HUDEP-2 (cell line): ENCODE results near the gene MKRN1.
"Not testable (repeated sequence)": the region's sequence is repeated elsewhere in the genome, so short reads cannot be mapped to it uniquely, and the experiment has no call there.

ENCODE experiments used
- DNase-seq, 76 experiments: peaks; one replicate each; lab custom pipeline; 2025; ENCODE audit not compliant: unreplicated experiment in 76 of 76; lab: John Stamatoyannopoulos, UW

The MKRN1 gene

DNA sequence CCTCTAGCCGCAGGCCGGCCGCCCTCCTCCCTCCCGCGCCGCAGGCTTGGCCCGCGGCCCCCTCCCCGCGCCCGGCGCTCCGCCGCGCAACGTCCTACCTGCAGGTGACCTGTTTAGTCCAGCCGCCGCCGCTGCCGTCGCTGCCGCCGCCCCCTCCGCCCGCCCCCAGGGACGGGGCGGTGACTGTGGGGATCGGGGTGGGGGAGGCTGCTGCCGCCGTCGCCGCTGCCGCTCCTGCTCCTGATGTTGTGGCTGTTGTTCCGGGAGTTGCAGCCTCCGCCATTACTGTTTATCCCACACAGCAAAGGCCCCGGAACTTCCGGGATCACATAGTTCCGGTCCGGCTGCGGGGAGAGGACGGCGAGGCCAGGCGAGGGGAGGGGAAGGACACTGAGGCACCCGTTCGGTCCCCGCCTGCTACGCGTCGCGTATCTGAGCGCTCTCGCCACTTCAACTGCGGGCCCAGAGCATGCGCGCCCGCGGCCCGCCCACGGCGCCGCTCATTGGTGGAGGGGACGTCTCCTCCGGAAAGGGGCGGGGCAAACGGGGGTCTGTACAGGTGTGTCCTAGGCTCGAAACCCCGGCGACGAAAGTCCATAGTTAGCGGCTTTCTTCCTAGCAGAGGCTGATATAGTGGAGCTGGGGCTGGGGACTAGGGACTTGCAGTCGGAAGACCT, at the start of gene MKRN1:
Gene MKRN1 (minus strand): TSS at position 444 of the 677 bp plus-strand sequence. CDS start 161 bp downstream, at position 283.
- peak in 74 of 76 experiments; percentile 52 to 95 (median 91) for DNase-seq

- no peak for DNase-seq
Measured at GRCh38 chr7:140526787-140527664, 47.7 kb upstream of the MKRN1 start.

DNA sequence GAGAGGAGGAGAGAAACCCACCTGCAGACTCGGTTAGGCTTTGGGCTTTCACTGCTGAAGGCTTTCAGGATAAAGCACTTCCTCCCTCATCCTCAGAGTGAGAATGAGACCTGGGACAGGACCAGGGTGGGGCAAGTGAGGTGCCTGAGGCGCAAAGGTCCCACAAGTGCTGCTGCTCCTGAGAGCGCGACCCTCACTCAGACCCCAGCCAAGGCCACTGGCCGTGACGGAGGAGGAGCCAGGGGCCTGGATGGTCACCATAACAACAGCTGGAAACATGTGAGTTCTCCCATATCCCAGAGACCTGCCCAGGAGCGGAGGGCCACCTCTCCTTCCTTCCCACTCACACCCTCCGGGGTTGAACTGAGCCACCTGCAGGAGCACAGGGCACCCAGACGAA, 46.9 kb upstream of the MKRN1 start:
- DNase-seq: no peak

- DNase-seq: no peak
Measured at GRCh38 chr7:140525743-140526142, 46.4 kb upstream of the MKRN1 start.

DNA sequence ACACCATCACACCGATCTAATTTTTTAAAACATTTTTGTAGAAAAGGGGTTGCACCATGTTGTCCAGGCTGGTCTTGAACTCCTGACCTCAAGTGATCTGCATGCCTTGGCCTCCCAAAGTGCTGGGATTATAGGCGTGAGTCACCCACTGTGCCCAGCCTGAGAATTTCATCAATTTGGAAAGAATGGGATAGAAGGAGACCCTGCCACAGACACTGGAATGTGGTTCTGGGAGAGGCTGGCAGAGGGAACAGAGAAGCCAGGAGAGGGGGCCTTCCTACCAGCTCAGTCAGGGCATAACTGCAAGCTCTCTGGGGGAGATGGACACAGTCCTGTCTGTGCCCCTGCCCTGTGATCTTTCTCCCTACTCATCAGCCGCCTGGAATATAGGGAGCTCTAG, 42.1 kb upstream of the MKRN1 start:
- no peak for DNase-seq

GRCh38 chr7:140519007-140519399, 39.7 kb upstream of the MKRN1 start:
- DNase-seq: no peak

DNA sequence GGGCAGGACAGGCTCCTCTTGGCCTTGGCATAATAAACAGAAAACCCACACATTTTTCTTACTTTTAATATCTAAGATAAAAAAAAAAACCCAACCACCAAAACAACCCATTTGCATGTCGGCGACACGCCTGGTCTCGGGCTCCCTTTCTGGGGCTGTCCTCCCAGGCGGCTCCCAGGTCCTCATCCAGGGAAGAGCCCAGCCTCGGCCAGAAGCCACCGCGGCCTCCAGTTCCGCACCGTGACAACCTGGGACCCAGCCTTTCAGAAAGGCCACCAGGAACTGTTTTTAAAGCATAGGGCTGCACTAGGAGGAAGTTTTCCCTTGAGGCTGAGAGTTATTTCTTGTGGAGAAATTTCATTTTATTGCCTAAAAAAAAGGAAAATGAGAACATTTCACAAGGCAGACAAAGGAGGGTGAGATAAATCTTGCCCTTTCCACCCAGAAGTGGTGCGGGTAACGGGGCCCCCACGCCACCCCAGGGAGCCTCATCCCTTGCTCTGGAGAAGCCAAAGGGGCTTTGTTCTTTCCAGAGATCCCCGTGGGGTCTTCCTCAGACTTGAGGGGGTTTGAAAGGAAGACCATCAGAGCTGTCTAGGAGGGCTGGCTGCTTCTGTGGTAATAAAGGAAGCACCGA, 39.2 kb upstream of the MKRN1 start:
- no peak for DNase-seq

GRCh38 chr7:140517546-140518369, 38.5 kb upstream of the MKRN1 start:
- peak in 72 of 76 experiments; percentile 5 to 77 (median 54) for DNase-seq

DNA sequence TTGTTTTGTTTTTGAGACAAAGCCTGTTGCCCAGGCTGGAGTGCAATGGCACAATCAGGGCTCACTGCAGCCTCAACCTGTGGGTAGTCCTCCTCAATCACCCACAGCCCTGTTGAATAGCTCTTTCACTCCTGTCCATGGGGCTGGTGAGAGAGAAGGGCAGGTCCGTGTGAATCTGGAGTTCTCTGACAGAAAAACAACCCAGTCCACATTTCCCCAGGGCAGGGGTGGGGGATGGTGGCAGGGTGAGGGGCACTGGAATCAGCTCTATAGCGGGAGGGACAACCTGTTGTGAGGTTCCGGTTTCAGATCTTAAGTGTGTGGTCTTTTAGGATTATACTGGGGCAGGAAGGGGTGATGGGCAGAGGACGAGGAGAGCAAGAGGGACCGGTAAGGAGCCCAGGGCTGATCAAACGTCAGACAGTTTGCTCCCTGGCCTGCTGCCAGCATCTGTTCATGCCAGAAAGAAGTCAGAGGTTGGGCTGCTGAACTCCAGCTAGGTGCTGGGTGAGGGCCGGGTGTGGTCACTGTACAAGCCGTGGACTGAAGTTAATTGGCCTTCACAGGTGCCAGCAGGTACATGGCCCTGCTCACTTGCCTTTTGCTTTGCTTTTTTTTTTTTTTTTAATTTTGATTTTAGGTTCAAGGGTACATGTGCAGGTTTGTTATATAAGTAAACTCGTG, 33.2 kb upstream of the MKRN1 start:
- peak in 74 of 76 experiments; percentile 25 to 87 (median 75) for DNase-seq

- no peak for DNase-seq
Measured at GRCh38 chr7:140509789-140510188, 30.5 kb upstream of the MKRN1 start.

DNA sequence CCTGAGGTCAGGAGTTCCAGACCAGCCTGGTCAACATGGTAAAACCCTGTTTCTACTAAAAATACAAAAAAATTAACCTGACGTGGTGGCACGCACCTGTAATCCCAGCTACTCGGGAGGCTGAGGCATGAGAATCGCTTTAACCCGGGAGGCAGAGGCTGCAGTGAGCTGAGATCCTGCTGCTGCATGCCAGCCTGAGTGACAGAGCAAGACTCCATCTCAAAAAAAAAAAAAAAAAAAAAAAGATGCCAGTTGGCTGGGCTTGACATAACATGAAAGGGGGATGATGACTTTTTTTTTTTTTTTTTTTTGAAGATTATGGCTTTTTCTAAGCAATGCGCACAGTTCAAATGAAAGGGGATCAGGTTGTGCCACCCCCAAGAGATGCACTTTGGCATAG, 28.3 kb upstream of the MKRN1 start:
- peak in 10 of 76 experiments; percentile 25 to 73 (median 50) for DNase-seq

DNA sequence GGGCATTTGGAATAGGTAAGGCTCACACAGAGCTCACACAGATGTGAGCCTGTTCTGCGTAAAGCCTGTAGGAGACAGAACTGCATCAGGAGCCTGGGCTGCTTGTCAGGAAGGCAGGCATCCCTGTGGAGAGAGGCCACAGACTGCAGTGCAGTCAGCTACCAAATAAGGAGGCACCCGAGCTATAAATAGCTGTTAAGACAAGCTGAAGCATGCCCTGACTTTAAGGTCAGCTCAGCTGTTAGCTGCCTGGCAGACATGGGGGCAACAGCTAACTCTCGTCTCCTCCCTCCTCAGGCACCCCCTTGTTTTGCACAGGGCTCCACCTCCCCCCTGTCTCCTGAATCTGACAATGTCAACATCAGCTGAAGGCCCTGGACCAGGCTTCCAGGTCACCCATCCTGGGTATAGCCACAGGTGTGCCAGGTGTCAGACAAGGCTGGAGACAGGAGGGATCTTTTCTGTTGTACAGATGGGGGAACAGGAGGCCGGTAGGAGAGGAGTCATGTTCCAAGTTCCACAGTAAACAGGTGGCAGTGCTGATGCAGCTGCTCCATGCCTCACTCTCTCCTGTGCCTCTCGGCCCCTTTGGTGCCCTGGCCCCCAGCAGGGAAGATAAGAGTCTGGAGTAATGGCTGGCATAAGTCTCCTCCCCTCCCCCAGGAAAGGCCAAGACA, 27.6 kb upstream of the MKRN1 start:
- peak in 11 of 76 experiments; percentile 15 to 69 (median 22) for DNase-seq

DNA sequence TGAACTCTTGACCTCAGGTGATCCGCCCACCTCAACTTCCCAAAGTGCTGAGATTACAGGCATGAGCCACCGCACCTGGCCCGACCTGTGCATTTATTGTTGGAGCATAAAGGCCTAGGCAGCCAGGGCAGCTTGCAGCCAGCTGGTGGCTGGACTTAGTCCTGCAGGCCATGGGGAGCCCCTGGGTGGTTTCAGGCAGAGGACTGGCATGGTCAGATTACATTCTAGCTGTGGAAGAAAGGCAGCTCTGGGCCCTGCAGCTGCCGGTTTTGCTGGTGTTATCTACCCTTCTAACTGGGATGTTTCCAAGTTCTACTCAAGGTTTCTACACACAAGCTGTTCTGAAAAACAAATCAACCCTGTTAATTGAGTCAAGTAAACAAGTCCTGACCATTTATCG, 22.7 kb upstream of the MKRN1 start:
- peak in 67 of 76 experiments; percentile 13 to 80 (median 42) for DNase-seq

GRCh38 chr7:140497807-140498206, 18.5 kb upstream of the MKRN1 start:
- DNase-seq: not testable (repeated sequence)

GRCh38 chr7:140497241-140497769, 18.0 kb upstream of the MKRN1 start:
- no peak for DNase-seq

DNA sequence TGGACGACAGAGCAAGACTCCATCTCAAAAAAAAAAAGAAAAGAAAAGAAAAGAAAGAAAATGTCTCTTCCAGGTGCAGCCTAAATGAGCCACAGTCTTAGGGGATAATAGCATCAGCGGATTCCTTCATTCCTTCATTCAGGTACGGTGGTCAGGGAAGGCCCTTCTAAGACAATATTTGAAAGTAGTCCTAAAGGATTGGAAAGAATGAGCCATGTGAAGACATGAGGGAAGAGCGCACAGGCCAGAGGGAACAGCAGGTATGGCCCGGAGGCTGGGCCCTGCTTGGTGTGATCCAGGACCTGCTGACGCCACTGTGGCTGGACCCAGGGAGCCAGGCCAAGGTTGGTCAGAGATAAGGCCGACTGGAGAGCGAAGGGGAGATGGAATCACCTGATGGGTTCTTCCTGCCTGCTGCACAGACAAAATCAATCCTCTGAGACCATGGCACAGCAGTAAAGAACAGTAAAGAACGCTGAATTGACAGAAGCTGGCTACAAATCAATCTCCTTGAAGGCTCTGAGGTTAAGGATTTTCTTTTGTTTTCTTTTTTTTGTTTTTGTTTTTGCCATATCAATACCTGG, 16.3 kb upstream of the MKRN1 start:
- DNase-seq: no peak

GRCh38 chr7:140494867-140495266, 15.6 kb upstream of the MKRN1 start:
- no peak for DNase-seq

DNA sequence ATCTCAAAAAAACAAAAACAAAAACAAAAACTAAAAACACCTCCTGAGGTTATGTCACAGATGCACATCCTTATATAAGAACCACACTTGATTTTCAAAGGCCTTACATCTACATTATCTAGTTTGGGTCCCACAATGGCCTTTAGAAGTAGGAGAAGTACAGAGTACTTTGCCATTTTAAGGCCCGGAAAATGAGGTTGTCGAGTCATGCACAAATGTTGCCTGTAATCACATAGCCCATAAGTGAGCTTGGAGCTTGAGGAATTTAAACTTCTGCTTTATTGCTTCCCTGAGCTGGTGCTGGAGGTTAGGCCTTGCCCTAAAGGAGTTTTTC, 9.7 kb upstream of the MKRN1 start:
- DNase-seq: no peak
